Endodermal cell (in vitro differentiated cells): Measurements from ENCODE around the gene LRRC53. TPM values are rescaled to one million over a fixed set of nuclear protein-coding genes. Genes with fewer than 3 reads are reported as not detected.

Experiments
- DNase-seq: peaks from one replicate; pipeline ENCODE4 v3.0.0-alpha.2; 2017
- H3K27ac ChIP-seq: 2 replicates; pipeline ENCODE4 v1.5.1; 2013; ENCODE audit warnings: mild to moderate bottlenecking, low read depth, low read length, moderate library complexity
- H3K27me3 ChIP-seq: 2 replicates; pipeline ENCODE4 v1.6.1; 2013; ENCODE audit warnings: mild to moderate bottlenecking, low read length, moderate library complexity; ENCODE audit not compliant: insufficient read depth, control insufficient read depth, poor library complexity, severe bottlenecking
- H3K36me3 ChIP-seq: 2 replicates; pipeline ENCODE4 v1.7.0; 2013; ENCODE audit warnings: mild to moderate bottlenecking, low read length, moderate library complexity; ENCODE audit not compliant: control insufficient read depth, insufficient read depth
- H3K4me1 ChIP-seq: one replicate; pipeline ENCODE4 v1.7.0; 2013; ENCODE audit warnings: low read length; ENCODE audit not compliant: control insufficient read depth, insufficient read depth
- H3K4me3 ChIP-seq: 2 replicates; pipeline ENCODE4 v1.5.1; 2013; ENCODE audit warnings: mild to moderate bottlenecking, low read length, moderate library complexity
- H3K9ac ChIP-seq: 2 replicates; pipeline ENCODE4 v1.6.1; 2013; ENCODE audit warnings: mild to moderate bottlenecking, low read length, moderate library complexity; ENCODE audit not compliant: poor library complexity, severe bottlenecking; ENCODE audit errors: extremely low read depth
- H3K9me3 ChIP-seq: 2 replicates; pipeline ENCODE4 v1.6.1; 2013; ENCODE audit warnings: mild to moderate bottlenecking, low read length, moderate library complexity; ENCODE audit not compliant: control insufficient read depth
- H3K27ac Mint-ChIP-seq: 2 replicates; pipeline ENCODE4 v1.8.0; 2020; ENCODE audit warnings: mixed read lengths
- H3K27me3 Mint-ChIP-seq: 2 replicates; pipeline ENCODE4 v1.8.0; 2021; ENCODE audit warnings: mild to moderate bottlenecking, mixed read lengths; ENCODE audit not compliant: insufficient read depth
- H3K36me3 Mint-ChIP-seq: 2 replicates; pipeline ENCODE4 v1.8.0; 2020; ENCODE audit warnings: low read depth, mixed read lengths
- H3K4me1 Mint-ChIP-seq: 2 replicates; pipeline ENCODE4 v1.8.0; 2020; ENCODE audit warnings: mixed read lengths
- H3K4me3 Mint-ChIP-seq: 2 replicates; pipeline ENCODE4 v1.8.0; 2020; ENCODE audit warnings: mild to moderate bottlenecking, moderate library complexity, mixed read lengths
- H3K9me3 Mint-ChIP-seq: 2 replicates; pipeline ENCODE4 v1.8.0; 2020; ENCODE audit warnings: mild to moderate bottlenecking, mixed read lengths
- CTCF ChIP-seq: fragments of 200-600 bp; sonication (generic); conservative IDR thresholded peaks from 2 replicates; pipeline ENCODE4 v1.5.0; 2021; ENCODE audit warnings: antibody characterized with exemption, mild to moderate bottlenecking
- WGBS, 2 experiments: methylation state at CpG; one replicate each; pipeline versions ENCODE4 v1.1.5 to v1.1.7; 2013; ENCODE audit warnings: missing lambda C conversion rate in 2 of 2, mixed read lengths in 1 of 2; ENCODE audit not compliant: insufficient coverage in 1 of 2, insufficient read length in 1 of 2; 5-methylcytosine and 5-hydroxymethylcytosine counted together
- total RNA-seq, 2 donors: library from RNA; stranded (reverse); fragmentation: NEBNext Ultra II Directional in 1 of 2; extraction: Animal tissue kit (Norgen Biotek cat#: 25700) in 1 of 2; gene quantifications; 2 replicates in 1 of 2; 3 replicates in 1 of 2; pipeline ENCODE4 v1.2.1, GENCODE V29; 2021

The LRRC53 gene
- total RNA-seq, 2 donors from 2014 or later: not detected

GRCh38 chr1:74420467-74420866 lies 91.9 kb downstream of the LRRC53 start:
- DNase-seq: no peak
- Histone ChIP-seq H3K27me3 (no peaks in the 10 kb centered on the region), H3K9me3 (no peaks in the 10 kb centered on the region), H3K27ac (no peak overlapping the region), H3K4me1 (peaks cover 6% of the 10 kb centered on the region), H3K4me3 (no peak overlapping the region), H3K36me3 (no peaks in the 10 kb centered on the region), H3K9ac (no peak overlapping the region)
- no peaks in the 10 kb centered on the region for H3K9me3 Mint-ChIP-seq
- WGBS, 2 experiments: 92% methylated on average over 2 of the region's 2 CpGs; no CpG with 5 or more reads in 1 of the 2 experiments
- no peaks in the 10 kb centered on the region for H3K27me3 Mint-ChIP-seq
- peaks cover 13% of the 10 kb centered on the region for H3K4me1 Mint-ChIP-seq
- TF ChIP-seq CTCF: no peak
- no peak overlapping the region for H3K27ac Mint-ChIP-seq
- H3K4me3 Mint-ChIP-seq: no peak overlapping the region
- no peaks in the 10 kb centered on the region for H3K36me3 Mint-ChIP-seq

Other genes starting within 250 kb of the LRRC53 start
- not detected for gene ERICH3, start 161.2 kb upstream of the LRRC53 start, total RNA-seq
- gene CRYZ, start 220.4 kb upstream of the LRRC53 start, total RNA-seq: 10 to 100 TPM; 17.4 to 30.6 TPM
- gene TYW3, start 220.5 kb upstream of the LRRC53 start, total RNA-seq: 10 to 100 TPM; 14.8 to 18.9 TPM